ENCODE data around the gene RNASE8. TPM values are rescaled to one million over a fixed set of nuclear protein-coding genes. Genes with fewer than 3 reads are reported as not detected.

Gene RNASE8
- total RNA-seq, 1 donor from 2014 or later: not detected

DNA sequence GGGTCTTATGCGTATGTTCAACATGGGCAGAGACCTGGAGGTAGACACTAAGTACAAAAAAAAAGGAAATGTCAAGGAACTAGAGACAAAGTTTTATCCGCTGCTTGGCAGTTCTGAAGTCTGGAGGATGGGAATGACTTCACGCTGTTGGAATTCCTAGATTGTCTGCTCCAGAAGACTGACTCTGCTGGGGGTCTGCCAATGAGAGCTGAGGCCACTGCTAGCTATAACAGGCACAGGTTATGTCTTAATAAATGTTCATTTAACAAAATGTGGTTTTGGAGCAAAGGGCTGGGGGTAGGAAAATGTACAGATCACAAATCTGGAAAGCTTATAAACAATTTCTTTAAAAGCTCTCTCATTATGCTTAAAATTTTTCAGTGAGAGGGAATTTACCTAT lies 5.9 kb downstream of the RNASE8 start:
- Mint-ChIP-seq H3K4me3 (ENCODE audit: low read depth) (no peak overlapping the region), H3K27me3 (ENCODE audit: low read depth) (peaks cover 54% of the 10 kb centered on the region), H3K36me3 (ENCODE audit: low read depth) (no peaks in the 10 kb centered on the region), H3K4me1 (ENCODE audit: low read depth) (peaks cover 2% of the 10 kb centered on the region), H3K27ac (no peak overlapping the region), H3K9me3 (no peaks in the 10 kb centered on the region)
- intact Hi-C loops (cut with micrococcal nuclease): no loop called here
- no peak for DNase-seq (ENCODE audit: low spot score)

DNA sequence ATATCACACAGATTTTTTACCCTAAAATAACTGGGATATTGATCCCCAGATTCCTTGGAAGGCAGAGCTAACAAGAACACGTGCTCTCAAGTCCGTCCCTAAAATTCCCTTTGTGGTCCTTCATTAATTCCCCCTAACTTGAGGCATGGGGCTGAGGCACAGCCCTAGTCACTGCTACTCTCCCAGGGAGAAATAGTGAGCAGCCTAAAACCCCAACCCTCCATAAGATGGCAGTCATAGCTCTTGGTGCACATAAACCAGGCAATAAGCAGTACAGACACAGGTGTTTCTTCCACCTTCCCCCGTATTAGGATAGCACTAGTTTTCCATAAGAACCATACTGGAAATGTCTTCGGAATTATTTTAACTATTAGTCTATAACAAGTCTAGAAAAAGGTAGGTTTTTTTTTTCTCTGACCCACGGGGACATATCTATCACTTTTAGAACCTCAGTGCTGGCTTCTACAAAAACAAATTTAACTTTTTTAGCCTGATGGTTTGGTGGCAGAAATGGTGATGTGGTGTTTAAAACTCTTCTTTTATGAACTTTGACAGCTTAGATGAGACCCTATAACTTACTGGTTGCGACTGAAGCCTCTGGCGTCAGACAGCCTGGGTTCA lies 9.4 kb downstream of the RNASE8 start:
- Mint-ChIP-seq H3K4me1 (ENCODE audit: low read depth) (peaks cover 24% of the 10 kb centered on the region), H3K9me3 (no peaks in the 10 kb centered on the region), H3K36me3 (ENCODE audit: low read depth) (no peaks in the 10 kb centered on the region), H3K27ac (no peak overlapping the region), H3K27me3 (ENCODE audit: low read depth) (peaks cover 75% of the 10 kb centered on the region), H3K4me3 (ENCODE audit: low read depth) (no peak overlapping the region)
- intact Hi-C loops (cut with micrococcal nuclease): no loop called here
- DNase-seq (ENCODE audit: low spot score): no peak

- H3K27me3 Mint-ChIP-seq (ENCODE audit: low read depth): peaks cover 78% of the 10 kb centered on the region
- H3K4me3 Mint-ChIP-seq (ENCODE audit: low read depth): peak overlapping the region; percentile 64
- no peak overlapping the region for H3K27ac Mint-ChIP-seq
- H3K36me3 Mint-ChIP-seq (ENCODE audit: low read depth): no peaks in the 10 kb centered on the region
- H3K9me3 Mint-ChIP-seq: no peaks in the 10 kb centered on the region
- peaks cover 30% of the 10 kb centered on the region for H3K4me1 Mint-ChIP-seq (ENCODE audit: low read depth)
- intact Hi-C loops (cut with micrococcal nuclease): loop anchor here (1.0 to 2.0 kb wide), 2 partner anchors 24 to 38 kb away; no protein-coding TSS in a partner anchor
- DNase-seq (ENCODE audit: low spot score): no peak
Measured at GRCh38 chr14:21068521-21069387, 11.1 kb downstream of the RNASE8 start.

DNA sequence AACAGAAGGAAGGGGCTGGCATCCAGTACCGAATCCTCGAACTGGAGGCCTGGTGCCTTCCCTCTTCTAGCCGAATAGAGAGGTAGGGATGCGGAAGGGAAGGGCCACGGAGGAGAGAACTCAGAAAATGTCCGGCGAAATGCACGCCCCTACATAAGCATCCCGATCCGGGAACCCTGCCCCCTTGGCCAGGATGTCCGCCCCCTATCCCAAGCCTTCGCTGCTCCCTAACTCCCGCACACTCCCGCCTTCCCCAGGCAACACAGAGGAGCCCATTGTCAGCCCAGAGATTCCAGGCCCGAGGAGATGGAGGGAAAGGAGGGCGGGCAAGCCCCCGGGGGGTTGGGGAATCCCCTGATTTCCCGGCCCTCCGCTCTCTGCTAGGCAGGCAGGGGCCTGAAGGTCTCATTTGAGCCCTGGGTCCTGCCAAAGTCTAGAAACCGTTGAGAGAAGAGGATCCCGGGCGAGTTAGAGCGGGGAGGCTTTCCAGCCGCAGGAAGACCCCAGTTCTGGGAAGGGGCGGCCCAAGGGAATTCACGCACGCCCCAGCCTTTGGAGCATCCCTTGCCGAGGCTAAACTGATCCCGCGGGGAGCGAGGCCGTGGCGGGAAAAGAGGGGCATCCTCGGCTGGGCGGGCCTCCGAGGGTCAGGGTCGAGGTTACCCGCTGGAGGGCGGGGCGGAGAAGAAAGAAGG lies 11.9 kb downstream of the RNASE8 start:
- Mint-ChIP-seq H3K4me3 (ENCODE audit: low read depth) (peak overlapping the region; percentile 64), H3K9me3 (no peaks in the 10 kb centered on the region), H3K27me3 (ENCODE audit: low read depth) (peaks cover 78% of the 10 kb centered on the region), H3K36me3 (ENCODE audit: low read depth) (no peaks in the 10 kb centered on the region), H3K4me1 (ENCODE audit: low read depth) (peaks cover 30% of the 10 kb centered on the region), H3K27ac (no peak overlapping the region)
- intact Hi-C loops (cut with micrococcal nuclease): loop anchor here (2.0 kb wide), 1 partner anchor 37 kb away; no protein-coding TSS in a partner anchor
- DNase-seq (ENCODE audit: low spot score): no peak

- no peak for DNase-seq (ENCODE audit: low spot score)
- Mint-ChIP-seq H3K4me1 (ENCODE audit: low read depth) (peaks cover 30% of the 10 kb centered on the region), H3K27ac (no peak within 1 kb of the TSS), H3K4me3 (ENCODE audit: low read depth) (peak within 1 kb of the TSS; percentile 72), H3K9me3 (no peaks in the 10 kb centered on the region), H3K27me3 (ENCODE audit: low read depth) (peaks cover 76% of the 10 kb centered on the region), H3K36me3 (ENCODE audit: low read depth) (no peaks in the 10 kb centered on the region)
- intact Hi-C loops (cut with micrococcal nuclease): no loop called here
Measured at GRCh38 chr14:21070083-21070609, 12.5 kb downstream of the RNASE8 start, which contains the start of gene ARHGEF40. ARHGEF40 (plus strand) TSS chr14:21070304; CDS start chr14:21070397, 93 bp downstream.

DNA sequence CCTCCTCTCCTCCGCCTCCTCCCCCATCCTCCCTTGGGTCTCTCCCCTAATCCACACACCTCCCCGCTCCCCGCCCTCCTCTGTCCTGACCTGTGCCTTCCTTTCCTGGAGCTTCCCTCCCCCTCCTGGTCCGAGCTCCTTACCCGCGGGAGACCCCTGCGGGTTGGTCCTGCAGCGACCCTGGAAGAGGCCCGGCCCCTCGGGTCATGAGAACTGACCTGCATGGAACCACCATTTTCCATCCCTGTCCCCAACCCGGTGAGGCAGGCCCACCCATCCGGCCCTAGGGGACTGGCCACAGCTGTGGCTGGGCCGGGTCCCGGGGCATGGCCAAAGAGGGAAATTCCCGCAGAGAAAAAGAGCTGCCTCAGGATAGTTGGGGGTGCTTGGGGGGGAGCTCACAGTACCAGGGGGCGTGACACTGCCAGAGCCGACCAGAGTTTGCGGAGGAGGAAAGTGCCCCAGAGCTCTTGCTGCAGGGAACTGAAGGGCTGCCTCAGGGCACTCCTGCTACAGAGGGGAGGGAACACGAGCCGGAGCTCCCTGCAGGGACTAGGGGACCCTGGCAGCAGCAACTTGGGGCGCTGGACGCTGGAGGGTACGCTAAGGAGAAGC lies 13.1 kb downstream of the RNASE8 start:
- Mint-ChIP-seq H3K27ac (no peak overlapping the region), H3K4me3 (ENCODE audit: low read depth) (peak overlapping the region; percentile 72), H3K4me1 (ENCODE audit: low read depth) (peaks cover 30% of the 10 kb centered on the region), H3K9me3 (no peaks in the 10 kb centered on the region), H3K27me3 (ENCODE audit: low read depth) (peaks cover 71% of the 10 kb centered on the region), H3K36me3 (ENCODE audit: low read depth) (no peaks in the 10 kb centered on the region)
- intact Hi-C loops (cut with micrococcal nuclease): no loop called here
- DNase-seq (ENCODE audit: low spot score): no peak

GRCh38 chr14:21071225-21072030 lies 13.8 kb downstream of the RNASE8 start:
- Mint-ChIP-seq H3K27me3 (ENCODE audit: low read depth) (peaks cover 66% of the 10 kb centered on the region), H3K27ac (no peak overlapping the region), H3K36me3 (ENCODE audit: low read depth) (no peaks in the 10 kb centered on the region), H3K4me3 (ENCODE audit: low read depth) (peak overlapping the region; percentile 72), H3K9me3 (no peaks in the 10 kb centered on the region), H3K4me1 (ENCODE audit: low read depth) (peaks cover 30% of the 10 kb centered on the region)
- intact Hi-C loops (cut with micrococcal nuclease): no loop called here
- DNase-seq (ENCODE audit: low spot score): peak; percentile 24

DNA sequence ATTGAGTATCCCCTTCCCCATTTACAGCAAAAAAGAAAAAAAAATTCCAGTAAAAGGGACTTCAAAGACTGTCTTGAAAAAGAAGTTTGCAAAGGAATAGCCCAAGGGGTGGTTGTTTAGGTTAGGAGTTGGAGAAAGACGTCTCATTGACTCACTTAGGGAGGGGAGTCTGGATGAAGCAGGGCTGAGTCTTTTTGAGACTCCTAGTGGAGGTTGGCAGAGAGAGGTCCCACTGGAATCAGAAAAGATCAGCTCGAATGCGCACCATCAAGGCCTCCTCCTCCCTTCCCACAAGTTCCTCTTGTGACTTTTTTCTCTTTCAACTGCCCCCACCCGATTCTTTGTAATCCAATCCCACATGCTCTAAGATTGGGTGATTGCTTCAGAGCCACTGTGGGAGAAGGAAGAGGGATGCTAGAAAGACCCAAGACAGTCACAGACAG lies 14.4 kb downstream of the RNASE8 start:
- Mint-ChIP-seq H3K27me3 (ENCODE audit: low read depth) (peaks cover 61% of the 10 kb centered on the region), H3K4me3 (ENCODE audit: low read depth) (no peak overlapping the region), H3K36me3 (ENCODE audit: low read depth) (no peaks in the 10 kb centered on the region), H3K9me3 (no peaks in the 10 kb centered on the region), H3K4me1 (ENCODE audit: low read depth) (peaks cover 30% of the 10 kb centered on the region), H3K27ac (no peak overlapping the region)
- no peak for DNase-seq (ENCODE audit: low spot score)
- intact Hi-C loops (cut with micrococcal nuclease): no loop called here

- H3K9me3 Mint-ChIP-seq: no peaks in the 10 kb centered on the region
- H3K4me3 Mint-ChIP-seq (ENCODE audit: low read depth): peak overlapping the region; percentile 19
- no peak for DNase-seq (ENCODE audit: low spot score)
- H3K36me3 Mint-ChIP-seq (ENCODE audit: low read depth): no peaks in the 10 kb centered on the region
- H3K4me1 Mint-ChIP-seq (ENCODE audit: low read depth): peaks cover 30% of the 10 kb centered on the region
- no peak overlapping the region for H3K27ac Mint-ChIP-seq
- H3K27me3 Mint-ChIP-seq (ENCODE audit: low read depth): peaks cover 55% of the 10 kb centered on the region
- intact Hi-C loops (cut with micrococcal nuclease): no loop called here
Measured at GRCh38 chr14:21072781-21073339, 15.2 kb downstream of the RNASE8 start.

DNA sequence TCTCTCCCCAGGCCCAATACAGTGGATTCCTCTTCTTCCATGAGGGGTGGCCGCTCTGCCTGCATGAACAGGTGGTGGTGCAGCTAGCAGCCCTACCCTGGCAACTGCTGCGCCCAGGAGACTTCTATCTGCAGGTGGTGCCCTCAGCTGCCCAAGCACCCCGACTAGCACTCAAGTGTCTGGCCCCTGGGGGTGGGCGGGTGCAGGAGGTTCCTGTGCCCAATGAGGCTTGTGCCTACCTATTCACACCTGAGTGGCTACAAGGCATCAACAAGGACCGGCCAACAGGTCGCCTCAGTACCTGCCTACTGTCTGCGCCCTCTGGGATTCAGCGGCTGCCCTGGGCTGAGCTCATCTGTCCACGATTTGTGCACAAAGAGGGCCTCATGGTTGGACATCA lies 16.3 kb downstream of the RNASE8 start:
- H3K9me3 Mint-ChIP-seq: no peaks in the 10 kb centered on the region
- no peak for DNase-seq (ENCODE audit: low spot score)
- intact Hi-C loops (cut with micrococcal nuclease): no loop called here
- no peaks in the 10 kb centered on the region for H3K36me3 Mint-ChIP-seq (ENCODE audit: low read depth)
- no peak overlapping the region for H3K4me3 Mint-ChIP-seq (ENCODE audit: low read depth)
- peaks cover 47% of the 10 kb centered on the region for H3K27me3 Mint-ChIP-seq (ENCODE audit: low read depth)
- peaks cover 24% of the 10 kb centered on the region for H3K4me1 Mint-ChIP-seq (ENCODE audit: low read depth)
- H3K27ac Mint-ChIP-seq: no peak overlapping the region

DNA sequence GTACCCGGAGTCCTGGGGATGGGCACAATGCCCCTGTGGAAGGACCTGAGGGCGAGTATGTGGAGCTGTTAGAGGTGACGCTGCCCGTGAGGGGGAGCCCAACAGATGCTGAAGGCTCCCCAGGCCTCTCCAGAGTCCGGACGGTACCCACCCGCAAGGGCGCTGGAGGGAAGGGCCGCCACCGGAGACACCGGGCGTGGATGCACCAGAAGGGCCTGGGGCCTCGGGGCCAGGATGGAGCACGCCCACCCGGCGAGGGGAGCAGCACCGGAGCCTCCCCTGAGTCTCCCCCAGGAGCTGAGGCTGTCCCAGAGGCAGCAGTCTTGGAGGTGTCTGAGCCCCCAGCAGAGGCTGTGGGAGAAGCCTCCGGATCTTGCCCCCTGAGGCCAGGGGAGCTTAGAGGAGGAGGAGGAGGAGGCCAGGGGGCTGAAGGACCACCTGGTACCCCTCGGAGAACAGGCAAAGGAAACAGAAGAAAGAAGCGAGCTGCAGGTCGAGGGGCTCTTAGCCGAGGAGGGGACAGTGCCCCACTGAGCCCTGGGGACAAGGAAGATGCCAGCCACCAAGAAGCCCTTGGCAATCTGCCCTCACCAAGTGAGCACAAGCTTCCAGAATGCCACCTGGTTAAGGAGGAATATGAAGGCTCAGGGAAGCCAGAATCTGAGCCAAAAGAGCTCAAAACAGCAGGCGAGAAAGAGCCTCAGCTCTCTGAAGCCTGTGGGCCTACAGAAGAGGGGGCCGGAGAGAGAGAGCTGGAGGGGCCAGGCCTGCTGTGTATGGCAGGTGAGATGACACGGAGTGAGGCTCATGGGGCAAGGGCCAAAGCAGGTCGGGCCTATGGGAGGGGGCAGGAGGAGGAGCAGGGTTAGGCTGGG lies 17.0 kb downstream of the RNASE8 start:
- no peaks in the 10 kb centered on the region for H3K36me3 Mint-ChIP-seq (ENCODE audit: low read depth)
- H3K4me1 Mint-ChIP-seq (ENCODE audit: low read depth): peaks cover 18% of the 10 kb centered on the region
- no peak for DNase-seq (ENCODE audit: low spot score)
- intact Hi-C loops (cut with micrococcal nuclease): no loop called here
- peaks cover 43% of the 10 kb centered on the region for H3K27me3 Mint-ChIP-seq (ENCODE audit: low read depth)
- no peak overlapping the region for H3K27ac Mint-ChIP-seq
- H3K9me3 Mint-ChIP-seq: no peaks in the 10 kb centered on the region
- H3K4me3 Mint-ChIP-seq (ENCODE audit: low read depth): no peak overlapping the region
